ENCODE data around the gene TRAF2.
"Not testable (repeated sequence)": the region's sequence is repeated elsewhere in the genome, so short reads cannot be mapped to it uniquely, and the experiment has no call there.

Gene TRAF2

DNA sequence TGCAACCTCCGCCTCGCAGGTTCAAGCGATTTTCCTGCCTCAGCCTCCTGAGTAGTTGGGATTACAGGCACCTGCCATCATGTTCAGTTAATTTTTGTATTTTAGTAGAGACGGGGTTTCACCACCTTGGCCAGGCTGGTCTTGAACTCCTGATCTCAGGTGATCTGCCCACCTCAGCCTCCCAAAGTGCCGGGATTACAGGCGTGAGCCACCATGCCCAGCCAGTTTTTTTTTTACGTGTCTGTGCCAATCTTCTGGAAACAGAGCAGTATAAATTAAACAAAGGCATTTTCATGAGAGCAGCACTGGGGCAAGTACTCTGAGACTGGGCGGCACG lies 3.4 kb upstream of the TRAF2 start:
- not testable (repeated sequence) for H3K36me3 ChIP-seq (ENCODE audit: control insufficient read depth in 1 of 2, insufficient read depth in 2 of 2, low read length in 2 of 2); H3K9me3 ChIP-seq (ENCODE audit: control insufficient read depth in 1 of 2, low read length in 2 of 2); H3K27me3 ChIP-seq (ENCODE audit: control insufficient read depth in 1 of 2, insufficient read depth in 2 of 2, low read length in 2 of 2)
- H3K27ac ChIP-seq (ENCODE audit: low read depth, low read length): peak overlapping the region; percentile 82
- H3K4me3 ChIP-seq (ENCODE audit: low read depth in 1 of 2, low read length in 2 of 2): peak overlapping the region; percentile 66 to 70
- H3K4me1 ChIP-seq (ENCODE audit: control insufficient read depth in 1 of 2, insufficient read depth in 2 of 2, low read length in 2 of 2): peaks cover 29 to 33% of the 10 kb centered on the region in 2 donors
- peak overlapping the region; percentile 44 to 75 for H3K9ac ChIP-seq (ENCODE audit: low read depth in 1 of 2, low read length in 2 of 2)

DNA sequence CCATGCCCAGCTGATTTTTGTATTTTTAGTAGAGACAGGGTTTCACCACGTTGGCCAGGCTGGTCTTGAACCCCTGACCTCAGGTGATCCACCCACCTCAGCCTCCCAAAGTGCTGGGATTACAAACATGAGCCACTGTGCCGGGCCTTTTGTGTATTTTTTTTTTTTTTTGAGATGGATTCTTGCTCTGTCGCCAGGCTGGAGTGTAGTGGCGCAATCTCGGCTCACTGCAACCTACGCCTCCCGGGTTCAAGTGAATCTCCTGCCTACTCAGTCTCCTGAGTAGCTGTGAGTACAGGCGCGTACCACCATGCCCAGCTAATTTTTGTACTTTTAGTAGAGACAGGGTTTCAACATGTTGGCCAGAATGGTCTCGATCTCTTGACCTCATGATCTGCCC lies 2.6 kb upstream of the TRAF2 start:
- H3K9ac ChIP-seq (ENCODE audit: low read depth in 1 of 2, low read length in 2 of 2): peak overlapping the region in 1 of 2 donors; percentile 44
- not testable (repeated sequence) for H3K27ac ChIP-seq (ENCODE audit: low read depth, low read length)

DNA sequence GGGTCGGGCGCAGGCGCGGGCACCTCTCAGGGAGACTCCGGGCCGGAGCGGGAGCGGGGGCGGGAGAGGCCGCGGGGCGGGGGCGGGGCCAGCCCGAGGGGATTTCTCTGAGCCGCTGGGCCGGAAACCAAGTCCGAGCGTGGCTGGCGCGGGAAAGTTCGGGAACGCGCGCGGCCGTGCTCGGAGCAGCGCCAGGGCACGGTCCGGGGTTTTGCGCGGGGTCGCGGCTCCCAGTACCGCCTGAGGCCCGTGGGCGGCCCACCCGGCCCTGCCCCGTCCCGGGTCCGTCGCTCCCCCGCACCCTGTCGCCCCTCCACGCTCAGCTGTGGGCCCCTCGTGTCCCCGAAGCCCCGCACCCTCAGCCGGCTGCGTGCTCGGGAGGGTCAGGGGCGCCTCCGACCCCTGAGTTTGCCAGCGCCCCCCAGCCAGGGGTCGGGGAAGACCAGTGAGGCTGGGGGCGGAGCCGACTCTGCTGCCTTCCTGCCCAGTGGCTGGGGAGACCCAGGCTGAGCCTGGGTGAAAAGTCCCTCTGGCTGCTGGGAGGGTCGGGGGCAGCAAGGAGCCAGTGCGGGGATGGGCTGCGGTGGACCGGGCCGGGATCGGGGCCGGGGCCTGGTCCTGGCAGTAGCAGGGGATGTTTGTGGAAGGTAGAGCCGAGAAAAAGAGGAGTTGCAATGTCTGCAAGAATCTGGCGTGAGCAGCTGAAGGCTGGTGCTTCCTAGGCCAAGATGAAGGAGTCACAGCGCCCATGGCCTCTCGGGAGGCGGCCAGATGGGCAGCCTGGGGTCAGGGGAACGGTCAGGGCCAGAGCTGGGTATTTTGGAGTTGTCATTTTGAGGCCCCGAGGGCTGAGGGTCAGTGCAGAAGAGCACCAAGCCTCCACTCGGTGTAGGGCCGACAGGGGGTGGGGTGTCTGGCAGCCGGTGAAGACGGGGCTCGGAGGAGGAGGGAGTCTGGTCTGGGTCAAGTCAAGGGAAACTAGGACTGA lies 588 bp downstream of the TRAF2 start:
- Histone ChIP-seq H3K27me3 (ENCODE audit: control insufficient read depth in 1 of 2, insufficient read depth in 2 of 2, low read length in 2 of 2) (no peaks in the 10 kb centered on the region), H3K36me3 (ENCODE audit: control insufficient read depth in 1 of 2, insufficient read depth in 2 of 2, low read length in 2 of 2) (peaks cover 0 to 14% of the 10 kb centered on the region in 2 donors), H3K9me3 (ENCODE audit: control insufficient read depth in 1 of 2, low read length in 2 of 2) (no peaks in the 10 kb centered on the region), H3K4me3 (ENCODE audit: low read depth in 1 of 2, low read length in 2 of 2) (peak overlapping the region; percentile 67 to 72), H3K27ac (ENCODE audit: low read depth, low read length) (peak overlapping the region; percentile 66), H3K9ac (ENCODE audit: low read depth in 1 of 2, low read length in 2 of 2) (peak overlapping the region; percentile 67 to 84), H3K4me1 (ENCODE audit: control insufficient read depth in 1 of 2, insufficient read depth in 2 of 2, low read length in 2 of 2) (peaks cover 28 to 31% of the 10 kb centered on the region in 2 donors)

More for the DNA sequence above, 2.6 kb upstream of the TRAF2 start:
- H3K27me3 ChIP-seq (ENCODE audit: control insufficient read depth in 1 of 2, insufficient read depth in 2 of 2, low read length in 2 of 2); H3K36me3 ChIP-seq (ENCODE audit: control insufficient read depth in 1 of 2, insufficient read depth in 2 of 2, low read length in 2 of 2); H3K9me3 ChIP-seq (ENCODE audit: control insufficient read depth in 1 of 2, low read length in 2 of 2); H3K4me3 ChIP-seq (ENCODE audit: low read depth in 1 of 2, low read length in 2 of 2): not testable (repeated sequence)
- H3K4me1 ChIP-seq (ENCODE audit: control insufficient read depth in 1 of 2, insufficient read depth in 2 of 2, low read length in 2 of 2): peaks cover 35 to 39% of the 10 kb centered on the region in 2 donors

DNA sequence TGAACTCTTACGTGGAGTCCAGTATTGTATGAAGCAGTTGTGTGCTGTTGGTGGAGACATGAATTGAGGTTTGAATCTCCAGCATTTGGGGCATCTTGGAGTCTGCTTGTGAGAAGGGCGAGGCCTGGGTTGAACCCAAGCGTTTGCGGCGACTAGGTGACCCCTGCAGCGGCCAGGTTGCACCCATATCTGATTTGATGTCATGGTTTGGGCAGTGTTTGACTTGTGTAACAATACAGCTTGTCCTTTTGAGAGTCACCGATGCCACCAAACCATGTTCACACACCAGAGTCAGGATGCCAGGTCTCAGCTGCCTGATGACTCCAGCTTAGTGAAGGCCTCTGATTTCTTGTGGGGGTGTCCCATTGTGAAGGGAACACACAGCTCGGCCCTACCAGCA lies 2.1 kb downstream of the TRAF2 start:
- Histone ChIP-seq H3K9ac (ENCODE audit: low read depth in 1 of 2, low read length in 2 of 2) (no peak overlapping the region), H3K36me3 (ENCODE audit: control insufficient read depth in 1 of 2, insufficient read depth in 2 of 2, low read length in 2 of 2) (peaks cover 0 to 21% of the 10 kb centered on the region in 2 donors), H3K27me3 (ENCODE audit: control insufficient read depth in 1 of 2, insufficient read depth in 2 of 2, low read length in 2 of 2) (no peaks in the 10 kb centered on the region), H3K9me3 (ENCODE audit: control insufficient read depth in 1 of 2, low read length in 2 of 2) (no peaks in the 10 kb centered on the region), H3K4me3 (ENCODE audit: low read depth in 1 of 2, low read length in 2 of 2) (no peak overlapping the region), H3K27ac (ENCODE audit: low read depth, low read length) (no peak overlapping the region), H3K4me1 (ENCODE audit: control insufficient read depth in 1 of 2, insufficient read depth in 2 of 2, low read length in 2 of 2) (peaks cover 16 to 18% of the 10 kb centered on the region in 2 donors)

DNA sequence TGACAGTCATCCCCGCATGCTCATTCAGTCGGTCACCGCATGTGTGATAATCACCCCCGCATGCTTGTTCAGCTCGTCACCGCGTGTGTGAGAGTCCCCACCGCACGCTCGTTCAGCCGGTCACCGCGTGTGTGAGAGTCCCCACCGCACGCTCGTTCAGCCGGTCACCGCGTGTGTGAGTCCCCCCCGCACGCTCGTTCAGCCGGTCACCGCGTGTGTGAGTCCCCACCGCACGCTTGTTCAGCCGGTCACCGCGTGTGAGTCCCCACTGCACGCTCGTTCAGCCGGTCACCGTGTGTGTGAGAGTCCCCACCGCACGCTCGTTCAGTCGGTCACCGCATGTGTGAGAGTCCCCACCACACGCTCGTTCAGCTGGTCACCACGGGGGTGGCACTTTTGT lies 3.5 kb downstream of the TRAF2 start:
- no peaks in the 10 kb centered on the region for H3K27me3 ChIP-seq (ENCODE audit: control insufficient read depth in 1 of 2, insufficient read depth in 2 of 2, low read length in 2 of 2)
- no peak overlapping the region for H3K4me3 ChIP-seq (ENCODE audit: low read depth in 1 of 2, low read length in 2 of 2)
- H3K9ac ChIP-seq (ENCODE audit: low read depth in 1 of 2, low read length in 2 of 2): no peak overlapping the region
- H3K36me3 ChIP-seq (ENCODE audit: control insufficient read depth in 1 of 2, insufficient read depth in 2 of 2, low read length in 2 of 2): peaks cover 6 to 29% of the 10 kb centered on the region in 2 donors
- no peaks in the 10 kb centered on the region for H3K9me3 ChIP-seq (ENCODE audit: control insufficient read depth in 1 of 2, low read length in 2 of 2)
- H3K4me1 ChIP-seq (ENCODE audit: control insufficient read depth in 1 of 2, insufficient read depth in 2 of 2, low read length in 2 of 2): peaks cover 15 to 18% of the 10 kb centered on the region in 2 donors
- H3K27ac ChIP-seq (ENCODE audit: low read depth, low read length): no peak overlapping the region

DNA sequence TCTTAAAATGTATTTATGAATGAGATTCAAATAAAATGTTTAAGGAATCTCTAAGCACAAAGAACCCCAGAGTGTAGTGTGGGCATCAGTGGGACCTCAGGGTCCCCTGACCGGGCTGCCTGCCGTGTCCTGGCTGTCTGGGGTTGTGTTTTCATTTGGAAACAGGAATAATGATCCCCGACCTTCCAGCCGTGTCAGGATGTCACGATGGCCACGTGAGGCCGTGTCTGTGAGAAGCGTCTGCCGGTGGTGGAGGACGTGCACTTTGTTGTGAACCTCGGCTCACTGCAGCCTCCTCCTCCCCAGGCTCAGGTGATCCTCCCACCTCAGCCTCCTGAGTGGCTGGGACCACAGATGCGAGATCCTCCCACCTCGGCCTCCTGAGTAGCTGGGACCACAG lies 4.3 kb downstream of the TRAF2 start:
- no peak overlapping the region for H3K27ac ChIP-seq (ENCODE audit: low read depth, low read length)
- H3K9me3 ChIP-seq (ENCODE audit: control insufficient read depth in 1 of 2, low read length in 2 of 2): no peaks in the 10 kb centered on the region
- no peak overlapping the region for H3K9ac ChIP-seq (ENCODE audit: low read depth in 1 of 2, low read length in 2 of 2)
- peaks cover 6 to 35% of the 10 kb centered on the region in 2 donors for H3K36me3 ChIP-seq (ENCODE audit: control insufficient read depth in 1 of 2, insufficient read depth in 2 of 2, low read length in 2 of 2)
- H3K4me1 ChIP-seq (ENCODE audit: control insufficient read depth in 1 of 2, insufficient read depth in 2 of 2, low read length in 2 of 2): peaks cover 10 to 14% of the 10 kb centered on the region in 2 donors
- H3K4me3 ChIP-seq (ENCODE audit: low read depth in 1 of 2, low read length in 2 of 2): no peak overlapping the region
- H3K27me3 ChIP-seq (ENCODE audit: control insufficient read depth in 1 of 2, insufficient read depth in 2 of 2, low read length in 2 of 2): no peaks in the 10 kb centered on the region

DNA sequence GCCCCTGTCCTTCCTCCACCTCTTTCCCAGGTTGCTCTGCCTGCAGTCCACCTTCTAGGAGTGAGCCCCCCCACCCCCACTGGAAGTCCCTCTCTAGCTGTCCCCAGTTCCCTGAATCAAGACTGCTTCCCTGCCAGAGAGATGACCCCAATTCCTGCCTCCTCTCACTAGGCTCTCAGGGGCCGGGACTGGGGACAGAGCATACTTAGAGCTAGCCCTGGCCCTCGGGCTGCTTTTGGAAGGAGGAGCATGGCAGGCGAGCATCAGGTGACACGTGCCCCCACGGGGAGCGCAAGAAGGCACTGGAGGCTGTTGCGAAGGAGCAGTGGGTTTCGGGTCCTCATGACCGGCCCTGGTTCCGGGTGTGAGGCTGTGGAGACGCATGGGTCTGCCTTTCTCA lies 9.7 kb downstream of the TRAF2 start:
- no peak overlapping the region for H3K27ac ChIP-seq (ENCODE audit: low read depth, low read length)
- H3K4me3 ChIP-seq (ENCODE audit: low read depth in 1 of 2, low read length in 2 of 2): no peak overlapping the region
- H3K4me1 ChIP-seq (ENCODE audit: control insufficient read depth in 1 of 2, insufficient read depth in 2 of 2, low read length in 2 of 2): peaks cover 14 to 23% of the 10 kb centered on the region in 2 donors
- H3K27me3 ChIP-seq (ENCODE audit: control insufficient read depth in 1 of 2, insufficient read depth in 2 of 2, low read length in 2 of 2): no peaks in the 10 kb centered on the region
- H3K9ac ChIP-seq (ENCODE audit: low read depth in 1 of 2, low read length in 2 of 2): no peak overlapping the region
- no peaks in the 10 kb centered on the region for H3K9me3 ChIP-seq (ENCODE audit: control insufficient read depth in 1 of 2, low read length in 2 of 2)
- peaks cover 17 to 35% of the 10 kb centered on the region in 2 donors for H3K36me3 ChIP-seq (ENCODE audit: control insufficient read depth in 1 of 2, insufficient read depth in 2 of 2, low read length in 2 of 2)

DNA sequence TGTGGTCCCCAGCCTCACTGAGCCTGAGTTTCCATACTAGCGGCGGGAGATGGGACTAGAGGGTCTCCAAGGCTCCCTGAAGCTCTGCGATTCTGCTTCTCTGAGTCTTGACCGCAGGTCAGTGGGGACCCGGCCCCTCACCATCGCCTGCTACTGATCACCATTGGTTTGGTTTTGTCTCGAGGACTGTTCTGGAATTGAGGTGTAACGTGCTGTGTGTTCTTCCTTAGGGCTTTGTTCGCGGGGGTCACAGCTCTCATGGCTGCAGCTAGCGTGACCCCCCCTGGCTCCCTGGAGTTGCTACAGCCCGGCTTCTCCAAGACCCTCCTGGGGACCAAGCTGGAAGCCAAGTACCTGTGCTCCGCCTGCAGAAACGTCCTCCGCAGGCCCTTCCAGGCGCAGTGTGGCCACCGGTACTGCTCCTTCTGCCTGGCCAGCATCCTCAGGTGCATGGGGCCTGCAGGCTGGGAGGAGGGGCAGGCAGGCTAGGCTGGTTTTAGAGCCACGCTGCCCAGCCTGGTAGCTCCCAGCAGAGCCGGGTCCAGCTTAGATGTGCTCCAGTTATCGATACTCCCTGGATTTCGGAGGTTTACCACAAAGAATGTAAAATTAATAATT lies 12.3 kb downstream of the TRAF2 start:
- H3K36me3 ChIP-seq (ENCODE audit: control insufficient read depth in 1 of 2, insufficient read depth in 2 of 2, low read length in 2 of 2): peaks cover 17 to 32% of the 10 kb centered on the region in 2 donors
- H3K27ac ChIP-seq (ENCODE audit: low read depth, low read length): no peak overlapping the region
- H3K9me3 ChIP-seq (ENCODE audit: control insufficient read depth in 1 of 2, low read length in 2 of 2): no peaks in the 10 kb centered on the region
- H3K4me3 ChIP-seq (ENCODE audit: low read depth in 1 of 2, low read length in 2 of 2): no peak overlapping the region
- peaks cover 37 to 45% of the 10 kb centered on the region in 2 donors for H3K4me1 ChIP-seq (ENCODE audit: control insufficient read depth in 1 of 2, insufficient read depth in 2 of 2, low read length in 2 of 2)
- H3K9ac ChIP-seq (ENCODE audit: low read depth in 1 of 2, low read length in 2 of 2): no peak overlapping the region
- no peaks in the 10 kb centered on the region for H3K27me3 ChIP-seq (ENCODE audit: control insufficient read depth in 1 of 2, insufficient read depth in 2 of 2, low read length in 2 of 2)

DNA sequence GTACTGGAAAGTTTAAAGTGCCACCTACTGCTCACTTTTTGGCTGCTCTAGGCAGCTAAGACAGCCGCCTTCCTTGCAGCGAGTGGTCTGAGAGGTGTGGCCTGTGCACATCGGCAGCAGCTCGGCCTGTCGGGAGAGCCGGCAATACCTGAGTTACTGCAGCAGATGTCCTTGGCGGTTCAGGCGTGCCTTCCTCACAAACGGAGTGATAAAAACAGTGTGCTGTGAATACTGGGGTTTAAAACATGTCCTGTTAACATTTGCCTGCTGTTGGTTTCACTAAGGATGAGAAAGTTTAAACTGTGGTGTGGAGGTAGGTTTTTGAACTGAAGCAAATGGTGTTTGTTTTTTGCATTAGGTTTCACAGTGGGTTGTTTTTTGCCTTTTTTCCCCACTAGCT lies 12.9 kb downstream of the TRAF2 start:
- H3K36me3 ChIP-seq (ENCODE audit: control insufficient read depth in 1 of 2, insufficient read depth in 2 of 2, low read length in 2 of 2): peaks cover 17 to 30% of the 10 kb centered on the region in 2 donors
- no peak overlapping the region for H3K9ac ChIP-seq (ENCODE audit: low read depth in 1 of 2, low read length in 2 of 2)
- no peak overlapping the region for H3K4me3 ChIP-seq (ENCODE audit: low read depth in 1 of 2, low read length in 2 of 2)
- no peak overlapping the region for H3K27ac ChIP-seq (ENCODE audit: low read depth, low read length)
- H3K4me1 ChIP-seq (ENCODE audit: control insufficient read depth in 1 of 2, insufficient read depth in 2 of 2, low read length in 2 of 2): peaks cover 37 to 45% of the 10 kb centered on the region in 2 donors
- H3K9me3 ChIP-seq (ENCODE audit: control insufficient read depth in 1 of 2, low read length in 2 of 2): no peaks in the 10 kb centered on the region
- H3K27me3 ChIP-seq (ENCODE audit: control insufficient read depth in 1 of 2, insufficient read depth in 2 of 2, low read length in 2 of 2): no peaks in the 10 kb centered on the region

DNA sequence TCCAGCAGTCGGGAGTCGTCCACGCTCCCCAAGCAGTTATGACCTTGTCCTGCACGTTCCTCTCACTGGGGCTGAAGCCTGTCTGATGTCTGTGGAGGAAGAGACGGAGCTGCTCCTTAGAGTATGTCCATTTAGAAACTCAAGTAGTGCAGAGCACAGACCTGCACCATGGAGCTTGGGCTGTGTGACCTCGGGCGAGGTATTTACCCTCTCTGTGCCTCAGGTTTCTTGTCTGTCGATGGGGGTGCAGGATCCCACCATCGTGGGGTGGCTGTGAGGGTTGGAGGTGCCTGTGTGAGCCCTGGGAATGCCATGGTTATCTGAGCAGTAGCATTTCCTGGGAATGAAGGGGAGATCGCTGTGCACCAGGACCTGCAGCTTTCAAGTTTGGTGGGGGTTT lies 14.2 kb downstream of the TRAF2 start:
- Histone ChIP-seq H3K27ac (ENCODE audit: low read depth, low read length) (peak overlapping the region; percentile 93), H3K4me1 (ENCODE audit: control insufficient read depth in 1 of 2, insufficient read depth in 2 of 2, low read length in 2 of 2) (peaks cover 37 to 45% of the 10 kb centered on the region in 2 donors), H3K9ac (ENCODE audit: low read depth in 1 of 2, low read length in 2 of 2) (peak overlapping the region in 1 of 2 donors; percentile 71), H3K27me3 (ENCODE audit: control insufficient read depth in 1 of 2, insufficient read depth in 2 of 2, low read length in 2 of 2) (no peaks in the 10 kb centered on the region), H3K4me3 (ENCODE audit: low read depth in 1 of 2, low read length in 2 of 2) (peak overlapping the region in 1 of 2 donors; percentile 0), H3K9me3 (ENCODE audit: control insufficient read depth in 1 of 2, low read length in 2 of 2) (no peaks in the 10 kb centered on the region), H3K36me3 (ENCODE audit: control insufficient read depth in 1 of 2, insufficient read depth in 2 of 2, low read length in 2 of 2) (peaks cover 16 to 17% of the 10 kb centered on the region in 2 donors)

Data from duodenal mucosa (tissue), 2 donors.